A375 (cell line): ENCODE measurements around the gene RNF2. TPM values are rescaled to one million over a fixed set of nuclear protein-coding genes. Genes with fewer than 3 reads are reported as not detected.
A peak's percentile ranks its signal among the peaks of the same experiment; 100 is the strongest.

Source experiments
- small RNA-seq: library from RNA; depleted of rRNA; stranded (forward); fragments of <200 nt; gene quantifications from one replicate; pipeline ENCODE3, GENCODE V24; 2014
- total RNA-seq: library from RNA; depleted of rRNA; stranded (reverse); fragments of >200 nt; shearing (Covaris generic); gene quantifications from 2 replicates; pipeline ENCODE4 v1.2.3, GENCODE V29; 2014; rRNA removed

Gene RNF2
- total RNA-seq: 26.2 and 26.9 TPM in 2 replicates

GRCh38 chr1:185044981-185045813 is at the start of gene RNF2:
Gene RNF2, plus strand, starts transcription at chr1:185045558. Its CDS starts 41,996 bp downstream, at chr1:185087554.

Small RNA genes within 50 kb of the gene (small RNA-seq; reads per million reads assigned to genes)
- 0.50 reads per million, percentile 23 among the genes with 10 or more reads in this experiment for gene RNA5SP72

Other genes with a start within 250 kb of the RNF2 start
- gene NIBAN1, start 71.0 kb upstream of the RNF2 start, total RNA-seq: 74.8 and 76.5 TPM in 2 replicates
- gene TRMT1L, start 111.4 kb downstream of the RNF2 start, total RNA-seq: 13.7 and 20.7 TPM in 2 replicates
- gene SWT1, start 111.6 kb downstream of the RNF2 start, total RNA-seq: 2.1 and 2.2 TPM in 2 replicates